GM21737 (cell line): ENCODE data around the gene MAP1S.

Experiments used
- ATAC-seq: cut with Tn5 transposase; IDR thresholded peaks from one replicate; pipeline ENCODE4 v1.9.1; 2021; ENCODE audit warnings: mild to moderate bottlenecking, moderate library complexity; ENCODE audit not compliant: unreplicated experiment

Gene MAP1S

GRCh38 chr19:17727843-17728242, 8.6 kb downstream of the MAP1S start:
- ATAC-seq, result no peak

- no peak for ATAC-seq
These were observed 13.8 kb downstream of the MAP1S start for GRCh38 chr19:17733127-17733526.

GRCh38 chr19:17734146-17734545, 14.9 kb downstream of the MAP1S start:
- no peak for ATAC-seq

- ATAC-seq, result no peak
These were observed 16.1 kb downstream of the MAP1S start for GRCh38 chr19:17735410-17735809.

GRCh38 chr19:17737690-17738153, 18.4 kb downstream of the MAP1S start:
- ATAC-seq, result no peak

- ATAC-seq, result no peak
These were observed 20.0 kb downstream of the MAP1S start for GRCh38 chr19:17739121-17739875.

- ATAC-seq, result no peak
These were observed 22.2 kb downstream of the MAP1S start for GRCh38 chr19:17741456-17741855.

- ATAC-seq, result no peak
These were observed 24.7 kb downstream of the MAP1S start for GRCh38 chr19:17743874-17744580.

- peak; percentile 56 for ATAC-seq
These were observed 28.2 kb downstream of the MAP1S start for GRCh38 chr19:17747205-17748098.

- ATAC-seq, result no peak
These were observed 29.8 kb downstream of the MAP1S start for GRCh38 chr19:17748884-17749638.

- ATAC-seq, result no peak
These were observed 30.6 kb downstream of the MAP1S start for GRCh38 chr19:17749912-17750317.

- peak; percentile 30 for ATAC-seq
These were observed 32.0 kb downstream of the MAP1S start, which contains the start of gene FCHO1 for GRCh38 chr19:17751103-17751911. FCHO1 (plus strand) TSS chr19:17751477; CDS start chr19:17755165, 3,688 bp downstream.

- ATAC-seq, result peak; percentile 2
These were observed 32.6 kb downstream of the MAP1S start for GRCh38 chr19:17751912-17752273.

- ATAC-seq, result no peak
These were observed 33.8 kb downstream of the MAP1S start for GRCh38 chr19:17752865-17753639.

GRCh38 chr19:17753976-17754375, 34.7 kb downstream of the MAP1S start:
- ATAC-seq, result no peak

GRCh38 chr19:17754634-17755442, 35.6 kb downstream of the MAP1S start:
- ATAC-seq, result peak; percentile 43

- ATAC-seq, result no peak
These were observed 36.2 kb downstream of the MAP1S start for GRCh38 chr19:17755443-17755890.
